ENCODE results near the gene FAIM. TPM values are rescaled to one million over a fixed set of nuclear protein-coding genes. Genes with fewer than 3 reads are reported as not detected.

FAIM gene
- total and polyA plus RNA-seq, 2 donors (not counting 3 experiments of a cell fraction or from before 2014, with no cell fraction given) = 2.3 to 11.9 TPM

GRCh38 chr3:138640537-138640936 is 32.0 kb downstream of the FAIM start:
- dilution Hi-C loops (cut with MboI; ENCODE audit: extremely low pct_ligation_motif_present, low sequenced_read_pairs) (no loop called here), intact Hi-C loops (cut with micrococcal nuclease) (no loop called here)
- H3K27me3 ChIP-seq (ENCODE audit: control insufficient read depth in 2 of 2, insufficient read depth in 2 of 2, low read length in 2 of 2) = no peaks in the 10 kb centered on the region
- no peak overlapping the region for H3K27ac ChIP-seq (ENCODE audit: insufficient read depth, low read depth, low read length)
- DNase-seq (ENCODE audit: low read depth, low spot score) = no peak
- BruUV-seq (replicated peaks) = no TSS peak
- H3K79me2 ChIP-seq (ENCODE audit: control insufficient read depth, insufficient read depth, low read length) = no peaks in the 10 kb centered on the region
- no peaks in the 10 kb centered on the region for H4K20me1 ChIP-seq (replicated peaks; ENCODE audit: control insufficient read depth, extremely low read depth, insufficient read depth, low read length)
- CTCF ChIA-PET = no interaction called here
- no peak overlapping the region for H3K9ac ChIP-seq (replicated peaks; ENCODE audit: extremely low read depth, insufficient read depth, low read length)
- no peak overlapping the region for H2AFZ ChIP-seq (ENCODE audit: low read depth, low read length)
- TF ChIP-seq MYC (IDR thresholded peaks at IDR 0.05; ENCODE audit: low read depth, low read length) = no peak
- TF ChIP-seq POLR2A (IDR thresholded peaks at IDR 0.05; ENCODE audit: low read depth, low read length) = no peak
- TF ChIP-seq EZH2 (IDR thresholded peaks at IDR 0.05; ENCODE audit: borderline replicate concordance, low read depth, low read length, severe bottlenecking) = no peak
- TF ChIP-seq MAX (IDR thresholded peaks at IDR 0.05; ENCODE audit: insufficient read depth, insufficient read length) = no peak
- no peak for TF ChIP-seq JUN (IDR thresholded peaks at IDR 0.05; ENCODE audit: borderline replicate concordance, insufficient read depth, insufficient read length, low read depth)
- TF ChIP-seq, protein P1, sequence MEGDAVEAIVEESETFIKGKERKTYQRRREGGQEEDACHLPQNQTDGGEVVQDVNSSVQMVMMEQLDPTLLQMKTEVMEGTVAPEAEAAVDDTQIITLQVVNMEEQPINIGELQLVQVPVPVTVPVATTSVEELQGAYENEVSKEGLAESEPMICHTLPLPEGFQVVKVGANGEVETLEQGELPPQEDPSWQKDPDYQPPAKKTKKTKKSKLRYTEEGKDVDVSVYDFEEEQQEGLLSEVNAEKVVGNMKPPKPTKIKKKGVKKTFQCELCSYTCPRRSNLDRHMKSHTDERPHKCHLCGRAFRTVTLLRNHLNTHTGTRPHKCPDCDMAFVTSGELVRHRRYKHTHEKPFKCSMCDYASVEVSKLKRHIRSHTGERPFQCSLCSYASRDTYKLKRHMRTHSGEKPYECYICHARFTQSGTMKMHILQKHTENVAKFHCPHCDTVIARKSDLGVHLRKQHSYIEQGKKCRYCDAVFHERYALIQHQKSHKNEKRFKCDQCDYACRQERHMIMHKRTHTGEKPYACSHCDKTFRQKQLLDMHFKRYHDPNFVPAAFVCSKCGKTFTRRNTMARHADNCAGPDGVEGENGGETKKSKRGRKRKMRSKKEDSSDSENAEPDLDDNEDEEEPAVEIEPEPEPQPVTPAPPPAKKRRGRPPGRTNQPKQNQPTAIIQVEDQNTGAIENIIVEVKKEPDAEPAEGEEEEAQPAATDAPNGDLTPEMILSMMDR (IDR thresholded peaks at IDR 0.05; ENCODE audit: extremely low read depth in 1 of 2, insufficient read depth in 1 of 2, low read depth in 1 of 2, low read length in 2 of 2) = no peak
- TF ChIP-seq FOS (IDR thresholded peaks at IDR 0.05; ENCODE audit: borderline replicate concordance, insufficient read depth, low read length) = no peak
- no peak for TF ChIP-seq GATA2 (IDR thresholded peaks at IDR 0.05; ENCODE audit: insufficient read depth, insufficient read length, low read depth, low read length)
- TF ChIP-seq POLR2AphosphoS5 (IDR thresholded peaks at IDR 0.05; ENCODE audit: insufficient read depth, low read depth, low read length) = no peak
- H3K4me3 ChIP-seq (replicated peaks in 1 of 3; ENCODE audit: insufficient read depth in 1 of 3, low read depth in 1 of 3, low read length in 3 of 3) = no peak overlapping the region
- no peaks in the 10 kb centered on the region for H3K4me1 ChIP-seq (ENCODE audit: control insufficient read depth, extremely low read depth, insufficient read depth, low read length)
- FAIRE-seq = no peak
- POLR2A ChIA-PET = no interaction called here
- no peaks in the 10 kb centered on the region for H3K9me3 ChIP-seq (replicated peaks; ENCODE audit: control insufficient read depth, insufficient read depth, low read length)
- no peaks in the 10 kb centered on the region for H3K36me3 ChIP-seq (ENCODE audit: control insufficient read depth in 2 of 2, extremely low read depth in 1 of 2, insufficient read depth in 2 of 2, low read length in 2 of 2)
- H3K9me1 ChIP-seq (replicated peaks; ENCODE audit: control insufficient read depth, extremely low read depth, insufficient read depth, low read length) = no peaks in the 10 kb centered on the region
- H3K4me2 ChIP-seq (ENCODE audit: insufficient read depth, low read length) = no peak overlapping the region

Data from endothelial cell of umbilical vein (primary cell).